Hematopoietic multipotent progenitor cell (in vitro differentiated cells): ENCODE results near the gene FBXL19. TPM values are rescaled to one million over a fixed set of nuclear protein-coding genes. Genes with fewer than 3 reads are reported as not detected.

Source experiments
- DNase-seq, 3 donors: peaks; one replicate each; pipeline ENCODE4 v3.0.0-alpha.2; 2011 to 2015; ENCODE audit warnings: low read depth in 2 of 3, low spot score in 2 of 3
- total RNA-seq: library from RNA; depleted of rRNA; stranded (reverse); fragments of >200 nt; gene quantifications from one replicate; pipeline ENCODE4 v1.2.3, GENCODE V29; 2012

Gene FBXL19
- total RNA-seq, 1 donor = 38.0 TPM

DNA sequence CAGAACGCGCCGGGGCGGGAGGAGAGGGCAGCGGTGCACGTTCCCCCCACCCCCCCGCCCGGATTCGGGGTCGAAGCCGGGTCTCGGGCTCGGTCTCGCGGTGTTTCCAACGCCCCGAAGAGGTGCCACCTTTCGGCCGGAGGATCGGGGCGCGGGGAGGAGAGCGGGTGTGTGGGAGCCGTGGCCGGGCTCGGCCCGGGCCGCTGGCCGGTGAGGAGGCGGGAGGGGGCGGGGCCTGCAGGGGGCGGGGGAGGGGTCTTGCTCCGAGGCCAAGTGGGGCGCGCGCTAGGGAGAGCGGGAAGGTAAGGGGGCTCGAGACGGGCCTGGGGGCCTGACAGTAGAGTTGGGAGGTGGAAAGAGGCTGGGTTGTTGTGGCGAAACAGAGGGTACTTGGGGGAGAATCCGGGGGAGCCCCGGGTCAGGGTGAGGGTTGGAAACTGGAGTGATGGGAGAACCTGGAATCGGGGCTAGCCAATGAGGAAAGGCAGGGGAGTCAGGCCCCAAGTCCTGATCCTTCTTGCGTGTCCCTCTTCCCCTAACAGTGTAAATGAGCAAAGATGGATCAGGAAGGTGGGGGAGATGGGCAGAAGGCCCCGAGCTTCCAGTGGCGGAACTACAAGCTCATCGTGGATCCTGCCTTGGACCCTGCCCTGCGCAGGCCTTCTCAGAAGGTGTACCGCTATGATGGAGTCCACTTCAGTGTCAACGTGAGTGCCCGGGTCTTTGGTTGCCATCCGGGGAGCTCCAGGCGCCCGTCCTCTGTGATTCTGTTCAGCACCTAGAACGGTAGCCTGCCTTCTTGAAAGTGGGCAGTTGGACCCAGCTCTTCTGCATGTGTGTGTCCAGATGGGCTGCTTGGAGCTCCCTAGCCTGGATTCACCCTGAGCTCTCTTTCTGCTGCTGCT is 35.1 kb downstream of the FBXL19 start:
- peak in 2 of 3 donors; percentile 80 for DNase-seq

DNA sequence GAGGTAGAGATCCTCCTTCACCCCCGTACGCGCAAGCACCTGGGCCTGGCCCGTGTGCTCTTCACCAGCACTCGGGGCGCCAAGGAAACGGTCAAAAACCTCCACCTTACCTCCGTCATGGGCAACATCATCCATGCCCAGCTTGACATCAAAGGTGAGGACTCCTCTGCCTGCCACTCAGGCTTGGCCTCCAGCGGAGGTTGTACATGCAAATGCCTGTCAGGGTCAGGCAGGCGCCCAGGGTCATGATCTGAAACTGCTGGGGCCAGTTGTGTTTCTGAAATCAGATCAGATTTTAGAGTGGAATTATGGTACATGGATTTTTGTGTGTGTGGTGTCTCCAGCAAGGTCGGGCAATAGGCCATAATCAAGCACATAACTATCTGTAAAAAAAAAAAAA is 38.0 kb downstream of the FBXL19 start:
- DNase-seq = no peak

DNA sequence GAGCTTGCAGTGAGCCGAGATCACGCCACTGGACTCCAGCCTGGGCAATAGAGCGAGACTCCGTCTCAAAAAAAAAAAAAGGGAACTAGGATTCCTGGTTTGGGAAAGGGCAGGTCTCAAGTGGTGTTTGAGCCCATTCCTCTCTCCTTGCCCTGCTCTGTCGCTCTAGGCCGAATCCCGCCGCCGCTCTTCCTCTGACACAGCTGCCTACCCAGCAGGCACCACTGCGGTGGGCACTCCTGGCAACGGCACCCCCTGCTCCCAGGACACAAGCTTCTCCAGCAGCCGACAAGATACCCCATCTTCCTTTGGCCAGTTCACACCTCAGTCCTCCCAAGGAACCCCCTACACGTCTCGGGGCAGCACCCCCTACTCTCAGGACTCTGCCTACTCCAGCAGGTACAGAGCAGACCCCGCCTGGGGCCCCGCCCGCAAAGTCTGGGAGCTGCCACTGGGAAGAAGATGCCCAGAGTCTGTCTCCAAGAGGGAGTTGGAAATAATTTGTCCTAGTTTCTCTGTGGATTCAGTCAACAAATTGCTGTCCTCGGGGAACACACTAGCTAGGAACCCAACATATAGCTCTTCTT is 40.6 kb downstream of the FBXL19 start:
- no peak for DNase-seq

DNA sequence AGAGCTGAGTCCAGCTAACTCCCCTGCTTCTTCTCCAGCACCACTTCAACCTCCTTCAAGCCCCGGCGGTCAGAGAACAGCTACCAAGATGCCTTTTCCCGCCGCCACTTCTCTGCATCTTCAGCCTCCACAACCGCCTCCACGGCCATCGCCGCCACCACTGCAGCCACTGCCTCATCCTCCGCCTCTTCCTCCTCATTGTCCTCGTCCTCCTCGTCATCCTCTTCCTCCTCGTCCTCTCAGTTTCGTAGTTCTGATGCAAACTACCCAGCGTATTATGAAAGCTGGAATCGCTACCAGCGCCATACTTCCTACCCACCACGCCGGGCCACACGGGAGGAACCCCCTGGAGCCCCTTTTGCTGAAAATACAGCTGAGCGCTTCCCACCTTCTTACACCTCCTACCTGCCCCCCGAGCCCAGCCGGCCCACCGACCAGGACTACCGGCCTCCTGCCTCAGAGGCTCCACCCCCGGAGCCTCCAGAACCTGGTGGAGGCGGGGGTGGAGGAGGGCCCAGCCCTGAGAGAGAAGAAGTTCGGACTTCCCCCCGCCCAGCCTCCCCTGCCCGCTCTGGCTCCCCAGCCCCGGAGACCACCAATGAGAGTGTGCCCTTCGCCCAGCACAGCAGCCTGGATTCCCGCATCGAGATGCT is 41.3 kb downstream of the FBXL19 start:
- no peak for DNase-seq

DNA sequence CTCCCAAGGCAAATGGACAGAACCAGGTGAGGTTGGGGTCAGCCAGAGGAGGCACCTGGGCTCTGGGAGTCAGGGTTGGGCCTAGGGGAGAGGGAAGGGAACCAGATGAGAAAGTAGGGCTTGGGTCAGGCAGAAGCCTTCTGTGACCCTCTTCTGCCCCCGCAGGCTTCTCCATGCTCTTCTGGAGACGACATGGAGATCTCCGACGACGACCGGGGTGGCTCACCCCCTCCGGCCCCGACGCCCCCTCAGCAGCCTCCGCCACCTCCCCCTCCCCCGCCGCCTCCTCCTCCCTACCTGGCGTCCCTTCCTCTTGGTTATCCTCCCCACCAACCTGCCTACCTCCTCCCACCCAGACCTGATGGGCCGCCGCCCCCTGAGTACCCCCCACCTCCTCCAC is 42.1 kb downstream of the FBXL19 start:
- no peak for DNase-seq

DNA sequence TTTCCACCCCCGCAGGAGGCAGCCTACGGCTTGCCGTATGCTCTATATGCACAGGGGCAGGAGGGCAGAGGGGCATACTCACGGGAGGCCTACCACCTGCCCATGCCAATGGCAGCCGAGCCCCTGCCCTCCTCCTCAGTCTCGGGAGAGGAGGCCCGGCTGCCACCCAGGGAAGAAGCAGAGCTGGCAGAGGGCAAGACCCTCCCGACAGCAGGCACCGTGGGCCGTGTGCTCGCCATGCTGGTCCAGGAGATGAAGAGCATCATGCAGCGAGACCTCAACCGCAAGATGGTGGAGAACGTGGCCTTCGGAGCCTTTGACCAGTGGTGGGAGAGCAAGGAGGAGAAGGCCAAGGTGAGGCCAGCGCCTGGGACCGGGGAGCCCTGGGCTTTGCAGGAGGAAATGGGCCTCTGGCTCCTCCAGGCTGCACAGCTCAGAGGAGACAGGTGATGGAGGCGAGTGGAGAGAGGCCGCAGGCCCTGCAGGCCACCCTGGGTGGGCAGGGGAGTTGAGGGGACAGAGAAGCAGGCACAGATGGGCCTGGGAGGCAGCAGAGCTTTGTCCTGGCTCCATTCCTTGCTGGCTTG is 42.8 kb downstream of the FBXL19 start:
- DNase-seq = no peak

DNA sequence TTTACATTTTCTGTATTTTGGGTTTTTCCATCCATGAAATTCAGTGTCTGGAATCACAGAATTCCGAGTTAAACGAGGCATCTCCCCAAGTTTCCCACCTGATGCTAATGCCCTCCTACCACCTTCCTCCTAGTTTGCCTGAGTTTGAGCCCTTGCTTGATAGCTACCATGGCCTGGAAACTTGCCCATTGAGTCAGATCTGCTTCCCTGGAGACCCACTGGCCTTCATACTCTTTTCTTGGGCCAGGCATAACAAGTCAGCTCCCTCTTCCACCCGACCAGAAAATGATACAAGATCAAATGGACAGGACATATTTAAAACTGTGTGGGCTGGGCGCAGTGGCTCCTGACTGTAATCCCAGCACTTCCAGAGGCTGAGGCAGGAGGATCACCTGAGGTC is 44.4 kb downstream of the FBXL19 start:
- no peak for DNase-seq

DNA sequence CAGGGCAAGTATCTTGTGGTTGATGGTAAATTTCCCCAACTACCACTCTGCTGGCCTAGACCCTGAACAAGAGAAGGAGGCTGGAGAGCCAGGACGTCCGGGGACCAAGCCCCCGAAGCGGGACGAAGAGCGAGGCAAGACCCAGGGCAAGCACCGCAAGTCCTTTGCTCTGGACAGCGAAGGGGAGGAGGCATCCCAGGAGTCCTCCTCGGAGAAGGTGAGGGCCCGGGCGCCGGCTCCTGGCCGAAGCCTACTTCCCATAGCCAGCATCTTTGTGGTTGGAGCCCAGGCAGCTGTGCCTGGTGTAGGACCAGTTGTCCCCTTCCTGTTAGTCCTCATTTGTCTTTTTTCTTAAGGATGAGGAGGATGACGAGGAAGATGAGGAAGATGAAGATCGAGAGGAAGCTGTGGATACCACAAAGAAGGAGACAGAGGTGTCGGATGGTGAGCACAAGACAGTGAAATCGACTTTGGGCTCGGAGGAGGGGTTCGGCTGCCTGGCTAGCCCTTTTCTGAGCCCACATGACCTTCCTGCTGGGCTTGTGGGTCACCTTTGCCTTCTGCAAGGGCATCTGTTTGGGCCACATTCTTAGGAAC is 46.0 kb downstream of the FBXL19 start:
- no peak for DNase-seq

DNA sequence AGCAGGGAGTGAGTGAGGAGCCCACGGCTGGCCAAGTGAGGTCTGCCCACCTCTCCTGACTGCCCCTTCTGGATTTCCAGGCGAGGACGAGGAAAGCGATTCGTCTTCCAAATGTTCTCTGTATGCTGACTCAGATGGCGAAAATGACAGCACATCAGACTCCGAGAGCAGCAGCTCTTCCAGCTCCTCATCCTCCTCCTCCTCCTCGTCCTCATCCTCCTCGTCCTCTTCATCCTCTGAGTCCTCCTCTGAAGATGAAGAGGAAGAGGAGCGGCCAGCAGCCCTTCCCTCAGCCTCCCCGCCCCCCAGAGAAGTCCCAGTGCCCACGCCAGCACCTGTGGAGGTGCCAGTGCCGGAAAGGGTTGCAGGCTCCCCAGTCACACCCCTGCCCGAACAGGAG is 47.9 kb downstream of the FBXL19 start:
- no peak for DNase-seq

DNA sequence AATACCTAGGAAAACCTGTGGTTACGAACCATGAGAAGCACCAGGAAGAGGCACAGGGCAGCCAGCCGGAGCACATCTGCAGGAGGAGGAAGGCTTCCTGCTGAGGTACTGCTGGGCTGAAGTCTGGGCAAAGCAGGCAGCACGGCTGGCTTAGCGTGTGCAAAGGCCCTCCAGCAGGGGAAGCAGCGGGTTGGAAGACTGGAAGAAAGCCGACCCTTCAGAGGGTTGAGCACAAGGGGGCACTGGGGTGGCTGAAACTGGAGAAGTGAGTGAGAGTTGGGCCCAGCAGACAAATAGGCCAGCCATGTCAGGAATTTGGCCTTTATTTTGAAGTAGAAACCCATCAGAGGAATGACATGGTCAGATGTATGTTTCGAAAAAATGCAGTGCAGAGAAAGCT is 49.5 kb downstream of the FBXL19 start:
- no peak for DNase-seq

DNA sequence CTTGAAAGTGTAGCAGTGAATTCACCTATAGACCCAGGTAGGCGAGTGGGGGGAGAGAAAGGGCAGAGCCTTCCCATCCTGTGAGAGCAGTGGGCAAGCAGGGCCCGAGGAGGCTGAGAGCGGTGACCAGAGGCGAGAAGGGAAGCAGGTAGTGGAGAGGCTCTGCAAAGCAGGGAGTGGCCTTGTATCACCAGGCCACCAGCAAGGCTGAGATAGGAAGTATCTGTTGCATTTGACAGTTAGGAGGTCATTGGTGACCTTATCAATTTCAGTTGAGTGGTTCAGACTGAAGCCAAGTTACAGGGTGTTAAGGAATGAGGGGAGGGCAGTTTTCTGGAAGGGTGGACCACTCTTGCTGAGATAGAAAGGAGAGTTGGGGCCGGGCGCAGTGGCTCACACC is 51.0 kb downstream of the FBXL19 start:
- no peak for DNase-seq

DNA sequence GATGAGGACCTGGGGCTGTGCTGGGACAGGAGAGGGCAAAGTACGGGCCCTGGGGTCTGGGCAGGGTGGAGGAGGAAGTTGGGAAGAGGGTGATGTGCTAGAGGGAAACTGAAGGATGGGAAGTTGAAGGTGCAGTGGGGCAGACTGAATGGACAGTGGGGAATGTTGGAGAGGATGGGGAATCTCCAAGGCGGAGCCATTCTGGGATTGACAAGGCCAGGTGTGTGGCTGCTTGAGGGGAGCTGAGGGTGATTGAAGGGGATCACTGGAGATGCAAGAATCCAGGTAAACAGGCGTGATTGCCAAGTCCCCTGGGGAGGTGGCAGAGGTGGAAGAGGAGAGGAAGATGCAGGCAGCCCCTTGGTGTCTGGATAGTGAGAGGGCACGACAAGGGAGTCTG is 53.1 kb downstream of the FBXL19 start:
- no peak for DNase-seq

DNA sequence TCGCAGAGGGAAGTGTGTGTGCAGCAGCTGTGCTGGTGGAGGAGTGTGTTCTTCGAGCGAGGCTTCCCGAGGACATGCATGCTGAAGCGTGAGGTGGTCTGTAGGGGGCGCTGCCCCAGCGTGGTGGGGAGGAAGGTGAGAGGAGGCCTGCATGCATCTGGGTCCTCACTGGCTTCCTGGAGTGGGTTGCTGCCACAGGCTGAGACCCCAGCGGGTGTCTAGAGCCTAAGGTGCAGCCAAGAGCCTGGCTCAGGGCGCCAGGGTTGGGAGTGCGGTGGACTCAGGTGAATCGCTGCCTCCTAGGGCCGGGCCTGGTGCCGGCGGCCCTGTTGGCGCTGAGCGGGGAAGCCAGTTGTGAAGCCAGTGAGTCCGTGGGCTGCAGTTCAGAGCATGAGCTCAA is 54.1 kb downstream of the FBXL19 start:
- DNase-seq = peak in 1 of 3 donors; percentile 37

DNA sequence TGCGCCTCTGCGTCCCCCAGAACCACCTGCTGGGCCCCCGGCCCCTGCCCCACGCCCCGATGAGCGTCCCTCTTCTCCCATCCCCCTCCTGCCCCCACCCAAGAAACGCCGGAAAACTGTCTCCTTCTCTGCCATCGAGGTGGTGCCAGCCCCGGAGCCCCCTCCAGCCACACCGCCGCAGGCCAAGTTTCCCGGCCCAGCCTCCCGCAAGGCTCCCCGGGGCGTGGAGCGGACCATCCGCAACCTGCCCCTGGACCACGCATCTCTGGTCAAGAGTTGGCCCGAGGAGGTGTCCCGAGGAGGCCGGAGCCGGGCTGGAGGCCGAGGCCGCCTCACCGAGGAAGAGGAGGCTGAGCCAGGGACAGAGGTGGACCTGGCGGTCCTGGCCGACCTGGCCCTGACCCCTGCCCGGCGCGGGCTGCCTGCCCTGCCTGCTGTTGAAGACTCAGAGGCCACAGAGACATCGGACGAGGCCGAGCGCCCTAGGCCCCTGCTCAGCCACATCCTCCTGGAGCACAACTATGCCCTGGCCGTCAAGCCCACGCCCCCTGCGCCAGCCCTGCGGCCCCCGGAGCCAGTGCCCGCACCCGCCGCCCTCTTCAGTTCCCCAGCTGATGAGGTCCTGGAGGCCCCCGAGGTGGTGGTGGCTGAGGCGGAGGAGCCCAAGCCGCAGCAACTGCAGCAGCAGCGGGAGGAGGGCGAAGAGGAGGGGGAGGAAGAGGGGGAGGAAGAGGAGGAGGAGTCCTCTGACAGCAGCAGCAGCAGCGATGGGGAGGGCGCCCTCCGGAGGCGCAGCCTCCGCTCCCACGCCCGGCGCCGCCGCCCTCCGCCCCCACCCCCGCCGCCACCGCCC is 56.0 kb downstream of the FBXL19 start:
- no peak for DNase-seq

DNA sequence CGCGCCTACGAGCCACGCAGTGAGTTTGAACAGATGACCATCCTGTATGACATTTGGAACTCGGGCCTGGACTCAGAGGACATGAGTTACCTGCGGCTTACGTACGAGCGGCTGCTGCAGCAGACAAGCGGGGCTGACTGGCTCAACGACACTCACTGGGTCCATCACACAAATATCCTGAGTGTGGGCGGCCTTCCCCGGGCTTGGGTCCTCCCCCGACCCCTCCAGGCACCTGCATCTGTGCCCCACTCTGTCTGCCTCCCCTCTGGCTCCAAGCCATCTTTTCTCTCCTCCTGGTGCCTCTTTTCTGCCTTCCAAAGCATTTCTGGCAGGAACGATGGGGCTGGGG is 56.6 kb downstream of the FBXL19 start:
- DNase-seq = no peak

DNA sequence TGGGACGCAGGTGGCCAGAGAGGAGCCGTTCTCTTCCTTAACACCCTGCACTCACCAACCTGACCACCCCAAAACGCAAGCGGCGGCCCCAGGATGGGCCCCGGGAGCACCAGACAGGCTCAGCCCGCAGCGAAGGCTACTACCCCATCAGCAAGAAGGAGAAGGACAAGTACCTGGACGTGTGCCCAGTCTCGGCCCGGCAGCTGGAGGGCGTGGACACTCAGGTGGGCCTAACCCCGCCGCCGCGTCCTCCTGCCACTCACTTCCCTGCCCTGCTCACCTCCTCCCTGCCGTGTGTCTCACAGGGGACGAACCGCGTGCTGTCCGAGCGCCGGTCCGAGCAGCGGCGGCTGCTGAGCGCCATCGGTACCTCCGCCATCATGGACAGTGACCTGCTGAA is 57.1 kb downstream of the FBXL19 start:
- DNase-seq = no peak

DNA sequence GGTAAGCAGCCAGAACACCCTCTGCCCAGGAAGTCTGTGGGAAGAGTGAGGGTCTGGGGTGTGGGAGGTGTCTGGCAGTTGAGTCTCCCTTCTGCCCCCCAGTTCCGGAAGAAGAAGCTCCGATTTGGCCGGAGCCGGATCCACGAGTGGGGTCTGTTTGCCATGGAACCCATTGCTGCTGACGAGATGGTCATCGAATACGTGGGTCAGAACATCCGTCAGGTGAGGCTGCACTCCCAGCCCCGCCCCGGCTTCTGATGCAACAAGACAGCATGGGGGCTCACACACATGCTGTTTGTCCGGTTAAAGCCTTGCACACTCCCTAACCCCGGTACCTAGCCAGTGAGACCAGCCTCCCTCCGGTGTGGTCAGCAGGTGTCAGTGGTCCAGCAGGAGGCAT is 57.6 kb downstream of the FBXL19 start:
- no peak for DNase-seq

DNA sequence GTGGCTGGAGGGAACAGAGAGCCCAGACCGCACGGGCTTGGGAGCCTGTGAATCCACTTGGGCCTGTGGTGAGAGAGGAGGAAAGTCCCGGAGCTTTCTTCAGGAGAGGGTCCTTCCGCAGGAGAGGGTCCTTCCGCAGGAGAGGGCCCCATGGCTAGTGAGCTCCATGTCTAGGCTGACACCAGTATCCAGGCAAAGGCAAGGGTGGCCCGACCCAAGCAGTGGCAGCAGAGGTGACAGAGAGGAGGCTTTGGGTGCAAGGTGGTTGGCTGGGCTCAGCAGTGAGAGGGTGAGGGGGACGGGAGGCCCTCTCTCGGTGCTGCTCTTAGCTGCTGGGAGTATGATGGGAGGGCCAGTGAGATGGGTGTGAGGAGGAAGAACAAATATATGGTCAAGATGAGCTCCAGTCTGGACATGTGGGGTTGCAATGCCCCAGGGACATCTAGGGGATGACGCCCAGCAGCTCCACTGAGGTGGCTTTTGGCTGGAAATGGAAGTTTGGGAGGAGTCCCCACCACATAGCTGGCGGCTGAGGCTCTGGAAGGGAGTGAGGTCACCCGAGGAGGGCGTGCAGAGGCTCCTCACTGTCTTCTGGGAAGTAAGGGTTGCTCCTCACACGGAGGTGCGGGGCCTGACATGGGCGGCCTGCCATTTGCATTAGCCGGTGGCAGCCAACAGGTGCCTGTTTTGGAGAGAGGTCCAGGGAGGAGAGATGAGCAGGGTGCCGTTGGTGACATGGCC is 59.3 kb downstream of the FBXL19 start:
- no peak for DNase-seq

DNA sequence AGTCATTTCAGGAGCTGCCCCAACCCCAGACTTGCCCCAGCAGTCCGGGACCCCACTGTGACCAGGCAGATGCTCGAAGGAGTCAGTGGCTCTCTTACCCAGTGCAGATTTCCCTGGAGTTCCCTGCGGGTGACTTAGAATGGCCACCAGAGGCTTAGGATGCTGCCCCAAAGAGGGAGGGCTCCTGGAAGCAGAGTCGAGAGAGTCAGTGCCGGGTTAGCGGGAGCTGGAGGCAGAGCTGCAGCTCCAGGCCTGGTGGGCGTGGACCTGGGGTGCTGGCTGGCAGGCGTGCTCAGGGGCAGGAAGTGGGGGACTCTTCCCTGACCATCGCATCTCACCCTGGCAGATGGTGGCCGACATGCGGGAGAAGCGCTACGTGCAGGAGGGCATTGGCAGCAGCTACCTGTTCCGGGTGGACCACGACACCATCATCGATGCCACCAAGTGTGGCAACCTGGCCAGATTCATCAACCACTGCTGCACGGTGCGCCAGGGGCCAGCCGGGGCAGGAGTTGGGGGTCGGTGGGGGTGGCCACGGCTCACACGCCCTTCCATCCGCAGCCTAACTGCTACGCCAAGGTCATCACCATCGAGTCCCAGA is 60.0 kb downstream of the FBXL19 start:
- no peak for DNase-seq
